Fibroblast of skin of back (primary cell): Measurements from ENCODE around the gene USP2.

Source experiments
- DNase-seq: peaks from one replicate; pipeline ENCODE4 v3.0.0-alpha.2; 2013

Gene USP2

DNA sequence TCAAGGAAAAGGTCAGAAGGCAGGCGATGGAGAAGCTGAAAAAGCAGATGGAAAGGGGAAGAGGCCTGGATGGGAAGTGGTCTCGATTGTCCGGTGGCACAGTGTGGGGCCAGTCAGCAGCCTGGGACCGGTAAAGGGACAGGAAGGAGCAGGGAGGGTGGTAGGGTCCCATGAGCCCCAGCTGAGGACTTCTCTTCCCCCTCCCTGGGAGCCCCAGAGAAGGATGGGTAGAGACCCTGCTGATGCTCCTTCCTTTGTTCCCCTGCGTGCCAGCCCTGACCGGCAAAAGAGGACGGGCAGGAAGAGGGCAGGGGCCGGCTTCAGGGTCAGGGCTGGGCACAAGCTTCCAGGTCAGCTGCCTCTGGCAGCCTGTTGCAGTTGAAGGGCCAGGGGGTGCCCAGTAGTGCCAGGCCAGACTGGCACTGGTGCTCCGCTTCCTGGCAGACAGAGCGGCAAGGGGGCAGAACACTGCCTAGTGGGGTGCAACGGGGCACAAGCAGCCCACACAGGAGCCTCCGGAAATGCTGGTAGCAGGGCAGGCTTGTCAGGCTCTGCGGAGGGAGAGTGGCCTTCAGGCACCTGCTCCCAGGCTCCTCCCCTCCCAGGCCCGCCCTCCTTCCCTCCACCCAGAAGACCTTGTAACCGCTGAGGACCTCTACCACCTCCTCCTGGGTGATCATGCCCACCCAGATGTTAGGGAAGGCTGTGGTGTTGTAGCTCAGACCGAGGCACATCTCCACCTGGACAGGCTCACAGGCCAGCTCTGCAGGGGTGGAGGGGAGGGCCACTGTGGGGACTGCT is 40.1 kb downstream of the USP2 start:
- no peak for DNase-seq

DNA sequence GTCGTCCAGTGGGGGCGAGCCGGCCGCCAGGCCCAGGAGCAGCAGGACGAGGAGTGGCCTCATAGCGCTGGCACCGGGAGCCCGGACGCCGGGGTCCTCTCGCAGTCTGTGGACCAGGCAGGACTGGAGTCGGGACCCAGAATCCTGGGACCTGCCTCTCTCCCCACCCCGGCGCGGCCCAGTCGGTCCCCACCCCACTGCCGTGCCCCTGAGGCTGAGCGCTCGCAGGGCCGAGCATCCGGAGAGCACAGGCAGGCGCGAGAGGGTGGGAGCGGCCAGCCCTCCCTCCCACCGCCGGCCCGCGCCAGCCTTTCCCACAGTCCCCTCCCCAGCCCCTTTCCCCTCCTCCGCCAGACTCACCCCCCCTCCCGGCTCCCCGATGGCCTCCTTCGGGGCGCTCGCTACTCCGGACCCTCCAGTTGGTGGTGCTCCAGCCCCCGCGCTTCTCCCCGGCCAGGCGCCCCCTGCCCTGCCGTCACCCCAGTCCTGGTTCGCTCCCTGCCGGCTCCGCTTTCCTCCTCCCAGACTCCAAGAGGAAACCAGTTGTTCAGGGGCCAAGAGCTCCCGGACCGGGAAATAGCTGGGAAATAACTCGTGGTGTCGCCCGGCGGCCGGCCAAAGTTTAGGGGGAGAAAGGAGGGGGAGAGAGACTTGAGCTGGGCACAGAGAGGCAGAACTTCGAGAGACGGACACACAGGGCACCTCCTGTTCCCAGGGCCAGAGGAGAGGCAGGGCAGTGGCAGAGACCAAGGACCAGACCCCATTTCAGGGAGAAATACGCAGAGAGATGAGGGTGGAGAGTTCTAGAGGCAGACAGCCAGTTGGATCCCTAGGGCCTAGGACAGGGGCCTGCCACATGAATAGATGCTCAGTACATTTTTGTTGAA is 40.9 kb downstream of the USP2 start, which contains the start of gene C1QTNF5:
C1QTNF5 (minus strand) TSS at position 549 of the 887 bp plus-strand sequence; CDS start at position 63, 486 bp downstream.
- DNase-seq = peak; percentile 70

- DNase-seq = peak; percentile 55
Measured at GRCh38 chr11:119339589-119340334, 41.7 kb downstream of the USP2 start.

DNA sequence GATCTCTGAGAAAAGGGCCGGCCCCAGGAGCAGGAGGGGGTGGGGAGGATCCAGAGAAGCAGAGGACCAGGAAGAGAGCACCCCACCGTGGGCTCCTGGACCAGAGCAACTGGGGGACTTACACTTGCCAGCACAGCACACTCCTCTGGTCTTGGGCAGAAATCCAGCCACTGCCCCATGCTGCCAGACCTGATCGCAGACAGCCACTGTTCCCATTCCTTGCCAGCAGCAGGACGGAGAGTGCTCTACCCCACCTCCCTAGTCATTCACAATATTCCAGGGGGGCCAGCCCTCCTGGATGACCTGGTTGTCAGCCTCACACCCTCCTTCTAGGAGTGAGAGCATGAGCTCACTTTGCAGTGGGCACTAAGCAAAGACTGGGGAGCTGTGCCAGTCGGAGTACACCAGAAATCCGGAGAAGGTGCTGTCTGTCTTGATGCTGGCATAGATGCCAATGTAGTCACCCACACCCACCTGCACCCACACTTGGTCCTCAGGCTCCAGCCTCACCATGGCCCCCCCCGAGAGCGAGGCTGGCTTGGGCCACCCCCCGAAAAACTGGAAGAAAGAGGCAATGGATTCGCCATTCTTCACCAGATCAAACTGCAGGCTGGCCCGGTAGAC is 42.4 kb downstream of the USP2 start:
- no peak for DNase-seq

GRCh38 chr11:119338318-119338890 is 43.1 kb downstream of the USP2 start:
- peak; percentile 82 for DNase-seq

- peak; percentile 89 for DNase-seq
Measured at GRCh38 chr11:119337581-119338317, 43.7 kb downstream of the USP2 start.

- no peak for DNase-seq
Measured at GRCh38 chr11:119336744-119337469, 44.6 kb downstream of the USP2 start.

GRCh38 chr11:119335655-119336543 is 45.6 kb downstream of the USP2 start:
- no peak for DNase-seq

DNA sequence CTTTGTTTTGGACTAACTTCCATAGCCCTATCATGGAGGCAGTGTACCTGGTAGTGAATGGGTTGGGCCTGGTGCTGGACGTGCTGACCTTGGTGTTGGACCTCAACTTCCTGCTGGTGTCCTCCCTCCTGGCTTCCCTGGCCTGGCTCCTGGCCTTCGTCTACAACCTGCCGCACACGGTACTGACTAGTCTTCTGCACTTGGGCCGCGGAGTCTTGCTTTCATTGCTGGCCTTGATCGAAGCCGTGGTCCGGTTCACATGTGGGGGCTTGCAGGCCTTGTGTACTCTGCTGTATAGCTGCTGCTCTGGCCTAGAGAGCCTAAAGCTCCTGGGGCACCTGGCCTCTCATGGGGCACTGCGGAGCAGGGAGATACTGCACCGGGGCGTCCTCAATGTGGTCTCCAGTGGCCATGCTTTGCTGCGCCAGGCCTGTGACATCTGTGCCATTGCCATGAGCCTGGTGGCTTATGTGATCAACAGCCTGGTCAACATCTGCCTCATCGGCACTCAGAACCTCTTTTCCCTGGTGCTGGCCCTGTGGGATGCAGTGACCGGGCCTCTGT is 46.3 kb downstream of the USP2 start:
- DNase-seq = no peak

- DNase-seq = peak; percentile 98
Measured at GRCh38 chr11:119334174-119334930, 47.1 kb downstream of the USP2 start, which contains the start of gene RNF26. Gene RNF26 (plus strand): TSS chr11:119334527. CDS start chr11:119335123, 596 bp downstream.

GRCh38 chr11:119332111-119332765 is 49.3 kb downstream of the USP2 start:
- no peak for DNase-seq

- DNase-seq = no peak
Measured at GRCh38 chr11:119330237-119330636, 51.3 kb downstream of the USP2 start.

DNA sequence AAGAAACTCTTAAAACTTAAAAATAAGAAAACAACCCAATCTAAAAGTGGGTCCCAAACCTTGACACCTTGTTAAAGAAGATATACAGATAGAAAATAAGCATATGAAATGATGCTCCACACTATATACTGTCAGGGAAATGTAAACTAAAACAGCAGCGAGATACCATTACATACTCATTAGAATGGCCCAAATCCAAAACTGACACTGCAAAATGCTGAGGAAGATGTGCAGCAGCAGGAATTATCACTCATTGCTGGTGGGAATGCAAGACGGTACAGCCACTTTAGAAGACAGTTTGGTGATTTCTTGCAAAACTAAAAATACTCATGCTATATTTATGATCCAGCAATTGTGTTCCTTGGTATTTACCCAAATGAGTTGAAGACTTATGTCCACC is 52.2 kb downstream of the USP2 start:
- no peak for DNase-seq

- DNase-seq = no peak
Measured at GRCh38 chr11:119324189-119324588, 57.3 kb downstream of the USP2 start.

DNA sequence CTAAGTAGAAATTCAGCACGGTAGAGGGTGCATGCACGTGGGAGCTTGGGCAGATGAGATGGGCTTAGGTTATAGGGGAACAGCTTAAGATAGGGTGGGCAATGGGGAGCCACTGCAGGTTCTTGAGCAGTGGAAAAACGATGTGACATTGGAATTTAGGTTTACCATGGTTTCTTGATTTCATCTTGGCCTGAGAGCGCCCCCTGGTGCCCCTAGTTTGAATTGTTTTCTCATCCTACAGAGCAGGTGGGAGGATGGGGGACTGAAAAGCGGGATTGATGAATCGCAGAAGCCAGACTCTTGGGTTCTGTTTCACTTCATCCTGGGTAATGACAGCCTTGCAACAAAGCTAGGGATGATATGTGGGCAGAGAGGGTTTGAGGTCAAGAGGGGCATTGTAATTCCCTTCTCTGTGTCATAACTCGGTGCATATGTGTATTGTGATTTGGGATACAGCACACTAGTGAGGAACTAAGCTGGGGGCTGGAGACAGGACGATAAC is 57.9 kb downstream of the USP2 start:
- peak; percentile 72 for DNase-seq

GRCh38 chr11:119322921-119323531 is 58.5 kb downstream of the USP2 start:
- DNase-seq = no peak

DNA sequence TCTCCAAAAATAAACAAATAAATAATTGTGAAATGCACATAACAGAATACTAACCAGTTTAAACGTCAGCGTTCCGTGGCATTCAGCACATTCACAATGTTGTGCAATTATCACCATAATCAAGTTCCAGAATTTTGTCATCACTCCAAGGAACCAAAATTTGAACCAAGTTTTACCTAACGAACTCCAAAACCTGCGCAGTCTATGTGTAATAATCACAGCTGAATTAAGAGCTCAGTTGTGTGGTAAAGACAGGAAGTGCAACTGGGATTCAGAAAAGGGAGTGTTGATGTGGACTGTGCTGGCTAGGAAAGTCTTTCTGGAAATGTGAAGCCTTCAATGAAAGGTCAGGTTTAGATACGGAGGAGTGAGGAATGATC is 59.1 kb downstream of the USP2 start:
- DNase-seq = no peak
